Dedifferentiated amniotic fluid mesenchymal stem cell (primary cell): Measurements from ENCODE around the gene TCFL5.

Experiments
- DNase-seq: peaks from one replicate; pipeline ENCODE4 v3.0.0-alpha.2; 2016; ENCODE audit errors: extremely low spot score

Gene TCFL5

GRCh38 chr20:62895539-62895938 is 33.9 kb upstream of the TCFL5 start:
- DNase-seq: no peak

- DNase-seq: no peak
Measured at GRCh38 chr20:62894261-62894660, 32.6 kb upstream of the TCFL5 start.

GRCh38 chr20:62893700-62894099 is 32.1 kb upstream of the TCFL5 start:
- DNase-seq: no peak

GRCh38 chr20:62892348-62893304 is 31.0 kb upstream of the TCFL5 start:
- DNase-seq: no peak

GRCh38 chr20:62891111-62891510 is 29.5 kb upstream of the TCFL5 start:
- no peak for DNase-seq

- no peak for DNase-seq
Measured at GRCh38 chr20:62890444-62890843, 28.8 kb upstream of the TCFL5 start.

GRCh38 chr20:62889871-62890270 is 28.2 kb upstream of the TCFL5 start:
- DNase-seq: no peak

- no peak for DNase-seq
Measured at GRCh38 chr20:62889411-62889810, 27.8 kb upstream of the TCFL5 start.

GRCh38 chr20:62888910-62889309 is 27.3 kb upstream of the TCFL5 start:
- DNase-seq: no peak

GRCh38 chr20:62888406-62888805 is 26.8 kb upstream of the TCFL5 start:
- DNase-seq: no peak

GRCh38 chr20:62887860-62888239 is 26.2 kb upstream of the TCFL5 start:
- no peak for DNase-seq

- no peak for DNase-seq
Measured at GRCh38 chr20:62887152-62887859, 25.7 kb upstream of the TCFL5 start.

GRCh38 chr20:62886709-62887058 is 25.1 kb upstream of the TCFL5 start:
- no peak for DNase-seq

- no peak for DNase-seq
Measured at GRCh38 chr20:62885896-62886708, 24.5 kb upstream of the TCFL5 start.

- no peak for DNase-seq
Measured at GRCh38 chr20:62885046-62885895, 23.6 kb upstream of the TCFL5 start.

GRCh38 chr20:62884556-62884955 is 22.9 kb upstream of the TCFL5 start:
- DNase-seq: no peak

GRCh38 chr20:62882426-62882825 is 20.8 kb upstream of the TCFL5 start:
- no peak for DNase-seq

- no peak for DNase-seq
Measured at GRCh38 chr20:62881662-62882395, 20.2 kb upstream of the TCFL5 start.

GRCh38 chr20:62880935-62881661 is 19.5 kb upstream of the TCFL5 start:
- DNase-seq: no peak
